BLaER1 treated with 17β-estradiol and CSF1 and Interleukin-3, amounts not matched to agents 10 nM and 100 nM (cell line): Measurements from ENCODE around the gene ZNF284.

ENCODE experiments used
- H3K27ac ChIP-seq, 11 experiments: shearing (Covaris generic); formaldehyde crosslinking; 2 replicates each; pipeline ENCODE4 v1.8.1; 2022
- H3K27me3 ChIP-seq, 11 experiments: shearing (Covaris generic); formaldehyde crosslinking; 2 replicates each; pipeline ENCODE4 v1.8.1; 2022
- H3K36me3 ChIP-seq, 11 experiments: shearing (Covaris generic); formaldehyde crosslinking; 2 replicates each; pipeline ENCODE4 v1.8.1; 2022
- H3K4me1 ChIP-seq, 10 experiments: shearing (Covaris generic); formaldehyde crosslinking; 2 replicates each; pipeline ENCODE4 v1.8.1; 2022
- H3K4me2 ChIP-seq, 11 experiments: shearing (Covaris generic); formaldehyde crosslinking; 2 replicates each; pipeline ENCODE4 v1.8.1; 2022
- H3K4me3 ChIP-seq, 10 experiments: shearing (Covaris generic); formaldehyde crosslinking; 2 replicates each; pipeline ENCODE4 v1.8.1; 2022
- H3K9ac ChIP-seq, 11 experiments: shearing (Covaris generic); formaldehyde crosslinking; 2 replicates each; pipeline ENCODE4 v1.8.1; 2022
- H3K9me3 ChIP-seq, 11 experiments: shearing (Covaris generic); formaldehyde crosslinking; replicated peaks in 1 of 11; 2 replicates each; pipeline ENCODE4 v1.8.1; 2022
- H4K20me1 ChIP-seq, 11 experiments: shearing (Covaris generic); formaldehyde crosslinking; 2 replicates each; pipeline ENCODE4 v1.8.1; 2022
- Cebpa-rat ChIP-seq, 11 experiments: shearing (Covaris generic); IDR thresholded peaks; 2 replicates each; pipeline ENCODE4 v1.8.1; 2022

ZNF284 gene

DNA sequence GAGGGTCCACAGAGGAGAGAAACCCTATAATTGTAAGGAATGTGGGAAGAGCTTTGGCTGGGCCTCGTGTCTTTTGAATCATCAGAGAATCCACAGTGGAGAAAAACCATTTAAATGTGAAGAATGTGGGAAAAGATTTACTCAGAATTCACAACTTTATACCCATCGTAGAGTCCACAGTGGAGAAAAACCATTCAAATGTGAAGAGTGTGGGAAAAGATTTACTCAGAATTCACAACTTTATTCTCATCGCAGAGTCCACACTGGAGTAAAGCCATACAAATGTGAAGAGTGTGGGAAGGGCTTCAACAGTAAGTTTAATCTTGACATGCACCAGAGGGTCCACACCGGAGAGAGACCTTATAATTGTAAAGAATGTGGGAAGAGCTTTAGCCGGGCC lies 60.0 kb downstream of the ZNF284 start:
- no peaks in the 10 kb centered on the region for H4K20me1 ChIP-seq
- H3K4me1 ChIP-seq = no peaks in the 10 kb centered on the region
- H3K9me3 ChIP-seq = peaks cover 35 to 64% (median 47%) of the 10 kb centered on the region in 11 experiments
- no peak for TF ChIP-seq Cebpa-rat (IDR thresholded peaks at IDR 0.05)
- H3K9ac ChIP-seq = no peak overlapping the region
- H3K4me3 ChIP-seq = no peak overlapping the region
- H3K27ac ChIP-seq = no peak overlapping the region
- no peak overlapping the region for H3K4me2 ChIP-seq
- H3K27me3 ChIP-seq = no peaks in the 10 kb centered on the region
- H3K36me3 ChIP-seq = peaks cover 62 to 72% (median 66%) of the 10 kb centered on the region in 11 experiments
